PFSK-1 (cell line): ENCODE measurements around the gene MTX1.

Experiments used
- FOXP2 ChIP-seq: optimal IDR thresholded peaks from 2 replicates; pipeline ENCODE3; 2011; ENCODE audit warnings: borderline replicate concordance, control low read depth, inconsistent platforms; ENCODE audit not compliant: insufficient read depth; ENCODE audit errors: extremely low read length, extremely low read depth
- POLR2AphosphoS5 ChIP-seq: IDR thresholded peaks from 2 replicates; pipeline ENCODE4 v1.6.1; 2012; ENCODE audit warnings: low read depth, mild to moderate bottlenecking, control low read depth, low read length, moderate library complexity
- SIN3A ChIP-seq: IDR thresholded peaks from 2 replicates; pipeline ENCODE4 v1.6.1; 2012; ENCODE audit warnings: mild to moderate bottlenecking, low read length, moderate library complexity, borderline replicate concordance; ENCODE audit not compliant: insufficient read depth
- TAF1 ChIP-seq: IDR thresholded peaks from 2 replicates; pipeline ENCODE4 v1.6.1; 2012; ENCODE audit warnings: low read length, control low read depth, borderline replicate concordance; ENCODE audit not compliant: insufficient read depth
- TF ChIP-seq, protein P1 (sequence below), 2 experiments: IDR thresholded peaks; 2 replicates each; pipeline versions ENCODE4 v1.6.1 to v1.8.0; 2011 to 2012; ENCODE audit warnings: low read depth in 2 of 2, low read length in 2 of 2, control low read depth in 1 of 2, inconsistent platforms in 1 of 2, mild to moderate bottlenecking in 1 of 2, moderate library complexity in 1 of 2; ENCODE audit not compliant: insufficient read depth in 1 of 2

MTX1 gene

DNA sequence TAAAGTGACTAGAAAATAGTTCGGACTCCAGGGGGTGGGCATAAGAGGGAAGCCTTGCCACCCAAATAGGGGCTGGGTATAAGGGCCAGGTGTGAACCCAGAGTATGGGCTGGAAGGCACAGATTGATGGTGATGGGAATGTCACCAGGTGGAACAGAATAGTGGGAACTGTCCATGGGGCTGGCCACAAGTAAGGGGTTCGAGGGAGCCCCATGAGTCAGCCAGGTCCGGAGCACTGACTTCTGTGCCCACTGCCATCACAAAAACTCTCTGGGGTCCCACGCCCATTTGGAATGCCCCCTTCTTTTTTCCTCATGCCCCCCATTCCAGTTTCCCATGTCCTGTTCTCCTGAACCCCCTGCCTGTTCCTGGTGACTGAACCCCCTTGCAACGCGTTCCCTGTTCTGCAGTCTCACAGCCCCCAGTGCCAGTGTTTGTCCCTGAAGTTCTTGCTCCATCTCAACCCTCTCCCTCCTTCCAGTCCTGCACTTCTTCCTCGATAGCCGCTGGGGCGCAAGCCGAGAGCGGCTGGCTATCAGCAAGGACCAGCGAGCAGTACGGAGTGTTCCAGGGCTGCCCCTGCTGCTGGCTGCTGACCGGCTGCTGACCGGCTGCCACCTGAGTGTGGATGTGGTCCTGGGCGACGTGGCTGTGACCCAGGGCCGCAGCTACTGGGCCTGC is 27.0 kb upstream of the MTX1 start:
- TF ChIP-seq TAF1: no peak
- no peak for TF ChIP-seq FOXP2
- TF ChIP-seq SIN3A: no peak
- TF ChIP-seq, protein P1, sequence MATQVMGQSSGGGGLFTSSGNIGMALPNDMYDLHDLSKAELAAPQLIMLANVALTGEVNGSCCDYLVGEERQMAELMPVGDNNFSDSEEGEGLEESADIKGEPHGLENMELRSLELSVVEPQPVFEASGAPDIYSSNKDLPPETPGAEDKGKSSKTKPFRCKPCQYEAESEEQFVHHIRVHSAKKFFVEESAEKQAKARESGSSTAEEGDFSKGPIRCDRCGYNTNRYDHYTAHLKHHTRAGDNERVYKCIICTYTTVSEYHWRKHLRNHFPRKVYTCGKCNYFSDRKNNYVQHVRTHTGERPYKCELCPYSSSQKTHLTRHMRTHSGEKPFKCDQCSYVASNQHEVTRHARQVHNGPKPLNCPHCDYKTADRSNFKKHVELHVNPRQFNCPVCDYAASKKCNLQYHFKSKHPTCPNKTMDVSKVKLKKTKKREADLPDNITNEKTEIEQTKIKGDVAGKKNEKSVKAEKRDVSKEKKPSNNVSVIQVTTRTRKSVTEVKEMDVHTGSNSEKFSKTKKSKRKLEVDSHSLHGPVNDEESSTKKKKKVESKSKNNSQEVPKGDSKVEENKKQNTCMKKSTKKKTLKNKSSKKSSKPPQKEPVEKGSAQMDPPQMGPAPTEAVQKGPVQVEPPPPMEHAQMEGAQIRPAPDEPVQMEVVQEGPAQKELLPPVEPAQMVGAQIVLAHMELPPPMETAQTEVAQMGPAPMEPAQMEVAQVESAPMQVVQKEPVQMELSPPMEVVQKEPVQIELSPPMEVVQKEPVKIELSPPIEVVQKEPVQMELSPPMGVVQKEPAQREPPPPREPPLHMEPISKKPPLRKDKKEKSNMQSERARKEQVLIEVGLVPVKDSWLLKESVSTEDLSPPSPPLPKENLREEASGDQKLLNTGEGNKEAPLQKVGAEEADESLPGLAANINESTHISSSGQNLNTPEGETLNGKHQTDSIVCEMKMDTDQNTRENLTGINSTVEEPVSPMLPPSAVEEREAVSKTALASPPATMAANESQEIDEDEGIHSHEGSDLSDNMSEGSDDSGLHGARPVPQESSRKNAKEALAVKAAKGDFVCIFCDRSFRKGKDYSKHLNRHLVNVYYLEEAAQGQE (IDR thresholded peaks at IDR 0.05; ENCODE audit: insufficient read depth in 1 of 2, low read depth in 2 of 2, low read length in 2 of 2): no peak
- TF ChIP-seq POLR2AphosphoS5: no peak

- TF ChIP-seq, protein P1 (IDR thresholded peaks at IDR 0.05; ENCODE audit: insufficient read depth in 1 of 2, low read depth in 2 of 2, low read length in 2 of 2): no peak
- TF ChIP-seq FOXP2 (no peak), POLR2AphosphoS5 (no peak), SIN3A (no peak), TAF1 (no peak)
These were observed 26.4 kb upstream of the MTX1 start for GRCh38 chr1:155182052-155182550.

GRCh38 chr1:155183775-155184221 is 24.7 kb upstream of the MTX1 start:
- TF ChIP-seq SIN3A (no peak), POLR2AphosphoS5 (no peak), FOXP2 (no peak), TAF1 (no peak)
- TF ChIP-seq, protein P1 (IDR thresholded peaks at IDR 0.05; ENCODE audit: insufficient read depth in 1 of 2, low read depth in 2 of 2, low read length in 2 of 2): no peak

DNA sequence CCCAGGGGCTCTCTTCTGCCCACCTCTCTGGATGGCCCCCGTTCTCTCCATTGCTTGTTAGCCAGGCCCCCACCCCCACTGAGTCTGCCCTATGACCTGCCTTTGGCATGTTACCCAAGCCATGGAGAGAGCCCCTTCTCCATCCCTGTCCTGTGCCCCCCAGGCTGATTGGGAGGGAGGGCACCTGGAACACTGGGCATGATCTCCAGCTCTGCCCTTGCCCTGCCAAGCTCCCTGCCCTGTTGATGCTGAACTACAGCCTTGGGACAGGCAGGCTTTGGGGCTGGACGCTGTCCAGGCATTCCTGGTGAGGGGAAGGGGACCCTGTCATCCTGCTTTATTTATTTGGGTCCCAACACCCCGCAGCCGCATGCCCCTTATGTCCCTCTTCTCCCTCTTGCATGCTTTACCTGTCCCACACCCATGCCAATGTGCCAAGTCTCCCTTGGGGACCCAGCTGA is 24.1 kb upstream of the MTX1 start:
- no peak for TF ChIP-seq SIN3A
- TF ChIP-seq, protein P1 (IDR thresholded peaks at IDR 0.05; ENCODE audit: insufficient read depth in 1 of 2, low read depth in 2 of 2, low read length in 2 of 2): no peak
- no peak for TF ChIP-seq FOXP2
- TF ChIP-seq POLR2AphosphoS5: no peak
- TF ChIP-seq TAF1: no peak
